ENCODE data around the gene DNAJC8.
A peak's percentile ranks its signal among the peaks of the same experiment; 100 is the strongest.

The DNAJC8 gene

GRCh38 chr1:28249013-28249865 is 16.4 kb upstream of the DNAJC8 start:
- no peak for DNase-seq

GRCh38 chr1:28248273-28249012 is 15.6 kb upstream of the DNAJC8 start:
- DNase-seq, result peak; percentile 61 to 87 (median 74)

- DNase-seq, result peak in 2 of 6 experiments; percentile 7 to 52
These were observed 14.9 kb upstream of the DNAJC8 start for GRCh38 chr1:28247612-28248272.

GRCh38 chr1:28246427-28246832 is 13.6 kb upstream of the DNAJC8 start:
- DNase-seq, result peak in 5 of 6 experiments; percentile 43 to 91 (median 85)

DNA sequence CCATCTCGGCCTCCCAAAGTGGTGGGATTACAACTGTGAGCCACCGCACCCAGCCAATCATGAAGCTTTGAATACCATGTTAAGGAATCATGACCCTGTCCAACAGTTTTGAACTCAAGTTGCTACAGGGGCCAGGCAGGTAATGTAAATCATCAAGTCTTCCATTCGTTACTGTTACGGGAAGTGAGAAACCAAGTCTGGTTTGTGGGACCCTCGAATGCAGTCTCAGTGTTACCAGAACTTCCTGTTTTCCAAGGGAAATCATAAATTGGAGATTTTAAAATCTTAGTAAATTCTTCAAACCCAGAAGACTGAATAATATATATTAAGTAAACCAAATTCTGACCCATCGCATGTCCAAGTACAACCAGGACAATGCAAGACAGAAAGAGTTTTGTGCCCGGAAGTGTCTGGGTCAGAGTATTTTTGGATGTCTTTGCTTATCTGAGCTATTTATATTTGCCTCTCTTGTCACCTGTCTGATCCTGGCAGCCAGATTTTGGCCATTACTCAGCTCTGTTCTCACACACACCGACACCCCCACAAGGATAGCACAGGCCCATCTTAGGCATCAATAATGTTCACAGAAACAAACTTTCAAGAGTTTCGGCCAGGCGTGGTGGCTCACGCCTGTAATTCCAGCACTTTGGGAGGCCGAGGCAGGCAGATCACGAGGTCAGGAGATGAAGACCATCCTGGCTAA is 11.9 kb upstream of the DNAJC8 start:
- DNase-seq, result no peak

GRCh38 chr1:28243685-28244311 is 11.0 kb upstream of the DNAJC8 start:
- peak in 3 of 6 experiments; percentile 29 to 53 (median 35) for DNase-seq

- no peak for DNase-seq
These were observed 8.9 kb upstream of the DNAJC8 start for GRCh38 chr1:28241638-28242241.

DNA sequence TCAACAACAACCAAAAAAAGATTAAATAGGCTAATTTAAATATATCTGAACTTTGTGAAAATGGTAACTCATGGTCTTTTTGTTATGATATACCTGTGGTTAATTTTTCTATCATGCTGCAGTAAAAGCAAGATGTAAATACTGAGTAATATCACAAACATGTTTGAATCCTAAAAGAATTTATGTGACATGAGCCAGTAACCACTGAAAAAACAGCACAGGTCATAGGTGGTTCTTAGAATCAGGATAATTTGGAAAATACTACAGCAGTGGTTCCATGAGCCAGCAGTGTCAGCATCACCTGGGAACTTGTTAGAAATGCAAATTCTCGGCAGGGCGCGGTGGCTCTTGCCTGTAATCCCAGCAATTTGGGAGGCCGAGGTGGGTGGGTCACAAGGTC is 7.2 kb upstream of the DNAJC8 start:
- DNase-seq, result no peak

- DNase-seq, result no peak
These were observed 6.2 kb upstream of the DNAJC8 start for GRCh38 chr1:28239004-28239403.

GRCh38 chr1:28236656-28237322 is 4.0 kb upstream of the DNAJC8 start:
- DNase-seq, result peak in 1 of 6 experiments; percentile 36

DNA sequence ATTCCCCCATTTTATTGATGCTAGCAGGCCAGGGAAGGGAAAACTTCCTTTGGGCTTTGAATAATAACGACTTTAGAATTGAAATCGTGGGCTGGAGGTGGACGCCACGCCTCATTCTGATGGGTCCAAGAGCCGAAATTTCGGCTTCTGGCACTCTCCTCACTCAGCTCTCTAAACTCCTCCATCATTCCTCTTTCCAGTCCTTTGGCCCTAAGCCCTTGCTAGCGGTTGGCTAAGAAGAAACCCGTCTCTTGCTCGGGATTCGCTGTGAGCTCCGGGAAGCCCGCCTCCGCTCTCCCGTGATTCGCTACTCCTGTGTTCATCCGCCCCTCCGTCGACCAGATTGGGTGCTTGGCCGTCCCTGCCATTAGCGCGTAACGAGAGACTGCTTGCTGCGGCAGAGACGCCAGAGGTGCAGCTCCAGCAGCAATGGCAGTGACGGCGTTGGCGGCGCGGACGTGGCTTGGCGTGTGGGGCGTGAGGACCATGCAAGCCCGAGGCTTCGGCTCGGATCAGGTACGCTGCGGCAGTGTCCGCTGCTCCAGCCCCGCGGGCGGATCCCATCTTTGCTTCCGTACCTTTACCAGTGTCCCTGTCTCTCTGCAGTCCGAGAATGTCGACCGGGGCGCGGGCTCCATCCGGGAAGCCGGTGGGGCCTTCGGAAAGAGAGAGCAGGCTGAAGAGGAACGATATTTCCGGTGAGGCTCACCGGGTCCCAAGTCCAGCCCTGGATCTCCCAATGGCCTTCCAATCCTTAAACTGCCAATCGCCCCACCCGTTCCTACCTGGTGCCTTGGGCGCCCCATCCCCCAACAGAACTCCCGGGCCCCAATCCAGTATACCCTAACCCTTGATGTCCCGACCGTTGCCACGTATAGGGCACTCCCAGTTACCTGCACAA is 3.2 kb upstream of the DNAJC8 start, which contains the start of gene ATP5IF1:
ATP5IF1 (plus strand) TSS at position 370 of the 901 bp plus-strand sequence; CDS start at position 430, 60 bp downstream.
- peak; percentile 86 to 95 (median 93) for DNase-seq

GRCh38 chr1:28233264-28233606 is 406 bp upstream of the DNAJC8 start:
- DNase-seq, result peak in 1 of 6 experiments; percentile 9

- no peak for DNase-seq
These were observed 2.8 kb downstream of the DNAJC8 start for GRCh38 chr1:28229996-28230395.

DNA sequence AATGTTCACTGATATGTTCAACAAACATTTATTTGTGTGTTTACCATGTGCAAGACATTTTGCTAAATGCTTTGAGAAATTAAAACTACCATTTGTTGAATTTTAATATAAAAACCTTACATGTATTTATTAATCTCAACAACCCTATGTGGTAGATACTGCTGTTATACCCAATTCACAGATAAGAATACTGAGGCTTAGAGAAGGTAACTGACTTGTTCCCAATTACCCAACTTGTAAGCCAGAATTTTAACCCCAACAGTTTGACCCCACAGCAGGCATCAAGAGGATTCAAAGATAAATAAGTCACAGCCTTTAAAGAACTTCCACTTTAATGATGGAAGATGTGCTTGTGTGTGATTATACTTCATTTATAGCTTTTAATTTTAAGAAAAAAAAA is 3.7 kb downstream of the DNAJC8 start:
- DNase-seq, result no peak

DNA sequence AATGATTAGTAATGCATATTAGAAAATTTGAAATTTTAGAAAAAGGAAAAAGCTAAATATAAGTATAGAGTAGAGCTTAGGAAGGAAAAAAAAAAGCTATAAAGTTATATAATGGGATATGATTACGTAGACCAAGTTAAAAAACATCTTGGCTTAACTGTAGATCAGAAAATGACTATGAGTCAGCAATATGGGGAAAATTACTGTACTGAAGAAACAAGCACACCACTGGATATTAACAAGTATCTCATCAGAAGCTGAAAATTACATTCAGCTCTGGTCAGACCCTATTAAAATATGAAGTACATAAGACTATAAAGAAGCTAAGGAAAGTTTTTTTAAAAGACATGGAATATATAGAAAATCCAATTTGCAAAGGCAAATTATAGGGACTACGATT is 19.5 kb downstream of the DNAJC8 start:
- DNase-seq, result no peak

GRCh38 chr1:28209700-28210099 is 23.1 kb downstream of the DNAJC8 start:
- DNase-seq, result no peak

- DNase-seq, result peak; percentile 11 to 66 (median 40)
These were observed 23.9 kb downstream of the DNAJC8 start for GRCh38 chr1:28208818-28209441.

GRCh38 chr1:28205243-28205642 is 27.6 kb downstream of the DNAJC8 start:
- no peak for DNase-seq

DNA sequence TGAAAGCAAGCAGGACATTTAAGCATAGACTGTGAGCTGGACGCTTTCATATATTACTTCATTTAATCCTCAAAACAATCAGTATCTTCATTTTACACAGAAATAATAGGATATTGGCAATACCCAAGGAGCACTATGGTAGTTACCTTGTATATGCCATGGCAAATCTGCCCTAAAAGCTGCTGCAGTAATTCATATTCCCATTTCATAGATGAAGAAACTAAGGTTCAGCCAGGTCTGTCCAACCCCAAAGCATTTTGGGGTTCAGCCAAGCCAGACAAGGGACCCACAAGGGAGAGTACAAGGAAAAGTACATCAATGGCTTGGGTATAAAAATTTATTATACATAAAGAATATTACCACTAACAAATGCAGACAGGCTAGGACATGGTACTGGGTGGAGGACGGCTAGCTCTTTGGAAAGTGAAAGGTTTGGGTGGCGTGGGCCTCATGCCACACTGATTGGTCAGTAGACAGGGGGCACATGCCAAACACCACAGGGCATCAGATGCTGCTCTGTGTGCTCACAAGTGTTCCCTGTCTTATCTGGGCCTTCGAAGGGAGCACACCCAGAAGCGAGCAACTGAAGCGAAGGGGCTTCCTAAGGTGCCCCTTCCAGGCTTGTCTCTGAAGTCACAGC is 32.5 kb downstream of the DNAJC8 start:
- no peak for DNase-seq
